Dermis blood vessel endothelial cell (primary cell): ENCODE results near the gene ATP1B2. TPM values are rescaled to one million over a fixed set of nuclear protein-coding genes. Genes with fewer than 3 reads are reported as not detected.
A peak's percentile ranks its signal among the peaks of the same experiment; 100 is the strongest.
"Not testable (repeated sequence)": the region's sequence is repeated elsewhere in the genome, so short reads cannot be mapped to it uniquely, and the experiment has no call there.

Experiments used
- DNase-seq: peaks from one replicate; pipeline ENCODE4 v3.0.0; 2010
- total RNA-seq: library from RNA; depleted of rRNA; stranded (reverse); fragments of >200 nt; gene quantifications from 2 replicates; pipeline ENCODE4 v1.2.3, GENCODE V29; 2014

The ATP1B2 gene
- total RNA-seq, 1 donor from 2014 or later: not detected

DNA sequence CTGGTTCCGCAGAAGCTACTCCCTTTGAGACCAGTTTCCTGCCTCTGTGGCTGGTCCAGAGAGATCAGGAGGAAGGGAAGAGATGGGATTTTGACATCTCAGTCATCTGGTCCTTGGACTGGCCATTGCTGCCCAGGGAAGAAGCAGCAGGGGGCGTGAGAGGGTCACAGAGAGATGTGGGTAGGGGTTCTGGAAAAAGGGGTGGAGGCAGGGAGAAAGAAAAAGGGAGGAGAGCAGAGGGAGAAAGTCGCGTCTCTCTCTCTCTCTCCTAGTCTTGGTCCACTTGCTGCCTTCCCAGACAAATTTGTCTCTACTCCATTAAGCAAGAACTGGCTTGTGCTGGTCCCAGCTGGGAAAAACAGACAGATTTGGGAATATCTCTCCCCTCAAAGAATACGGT lies 16.3 kb upstream of the ATP1B2 start:
- peak; percentile 62 for DNase-seq

DNA sequence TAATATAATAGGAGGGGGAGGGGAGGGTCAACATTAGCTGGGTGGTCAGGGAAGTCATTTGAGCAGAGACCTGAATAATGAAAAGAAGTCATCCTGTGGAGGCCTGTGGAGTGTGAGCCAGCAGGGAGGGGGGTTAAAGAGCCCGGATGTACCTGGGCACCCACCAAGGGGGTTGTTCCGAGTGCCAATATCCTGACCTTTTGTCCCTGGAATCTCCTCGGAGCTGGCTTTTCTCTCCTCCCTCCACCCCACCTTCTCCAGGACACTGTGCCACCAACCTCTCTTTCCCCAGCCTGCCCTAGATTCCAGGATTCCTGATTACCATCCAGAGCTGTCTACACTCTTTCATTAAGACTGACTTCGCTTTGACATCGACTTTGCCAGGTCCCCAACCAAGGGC lies 14.6 kb upstream of the ATP1B2 start:
- no peak for DNase-seq

- DNase-seq: no peak
Observed at GRCh38 chr17:7640783-7641182, 9.9 kb upstream of the ATP1B2 start.

DNA sequence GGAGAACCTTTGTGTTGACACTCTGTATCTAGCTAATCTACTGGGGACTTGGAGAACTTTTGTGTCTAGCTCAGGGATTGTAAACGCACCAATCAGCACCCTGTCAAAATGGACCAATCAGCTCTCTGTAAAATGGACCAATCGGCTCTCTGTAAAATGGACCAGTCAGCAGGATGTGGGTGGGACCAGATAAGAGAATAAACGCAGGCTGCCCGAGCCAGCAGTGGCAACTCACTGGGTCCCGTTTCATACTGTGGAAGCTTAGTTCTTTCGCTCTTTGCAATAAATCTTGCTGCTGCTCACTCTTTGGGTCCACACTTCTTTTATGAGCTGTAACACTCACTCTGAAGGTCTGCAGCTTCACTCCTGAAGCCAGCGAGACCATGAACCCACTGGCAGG lies 9.1 kb upstream of the ATP1B2 start:
- DNase-seq: not testable (repeated sequence)

DNA sequence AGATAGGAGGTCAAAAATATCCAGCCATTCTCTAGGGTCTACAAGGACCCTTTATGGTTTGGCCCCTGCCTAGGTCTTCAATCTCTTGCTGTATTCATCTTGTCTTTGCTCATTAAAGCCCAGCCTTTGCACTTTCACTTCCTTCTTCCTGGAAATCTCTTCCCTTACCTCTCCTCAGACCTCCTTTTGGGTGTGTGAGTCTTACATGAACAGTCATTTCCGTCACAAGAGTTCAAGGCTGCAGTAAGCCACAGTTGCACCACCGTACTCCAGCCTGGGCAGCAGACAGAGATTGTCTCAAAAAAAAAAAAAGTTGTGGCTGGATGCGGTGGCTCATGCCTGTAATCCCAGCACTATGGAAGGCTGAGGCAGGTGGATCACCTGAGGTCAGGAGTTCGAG lies 6.0 kb upstream of the ATP1B2 start:
- no peak for DNase-seq

- no peak for DNase-seq
Observed at GRCh38 chr17:7646457-7646856, 4.3 kb upstream of the ATP1B2 start.

- no peak for DNase-seq
Observed at GRCh38 chr17:7647018-7647417, 3.7 kb upstream of the ATP1B2 start.

- DNase-seq: no peak
Observed at GRCh38 chr17:7651097-7651664, 455 bp downstream of the ATP1B2 start.

DNA sequence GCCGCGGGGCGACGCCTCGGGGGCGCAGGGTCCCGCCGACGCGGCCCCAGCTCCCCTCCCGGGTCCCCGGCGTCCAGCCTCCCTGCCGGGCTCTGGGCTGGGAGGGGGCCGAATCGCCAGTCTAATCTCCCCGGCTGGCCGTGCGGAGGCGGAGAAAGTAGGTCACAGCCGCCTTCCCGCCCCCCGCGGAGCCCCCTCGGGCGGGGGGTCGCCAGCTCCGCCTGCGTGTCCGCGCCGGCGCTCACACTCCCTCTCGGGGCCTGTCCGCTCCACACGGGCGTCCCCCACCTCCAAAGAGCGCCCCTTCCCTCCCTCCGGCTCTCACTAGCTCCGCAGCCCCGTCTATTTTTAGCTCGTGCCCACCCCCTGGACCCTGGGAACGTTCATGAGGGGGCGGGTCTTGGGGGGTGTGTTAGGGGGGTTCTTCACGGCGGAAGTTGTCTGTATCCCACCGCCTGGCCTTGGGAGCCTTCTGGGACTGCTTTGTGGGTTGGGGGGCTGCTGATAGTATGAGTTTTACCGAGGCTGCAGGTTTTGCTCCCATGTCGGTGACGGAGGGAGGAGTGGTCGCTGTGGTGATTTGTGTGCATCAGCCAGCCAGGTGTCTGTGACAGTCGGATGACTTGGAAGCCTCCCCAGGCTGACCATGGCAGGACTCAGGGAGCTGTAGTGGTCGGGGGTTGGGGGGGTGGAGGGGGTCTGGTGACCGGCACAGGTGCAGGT lies 1.1 kb downstream of the ATP1B2 start:
- no peak for DNase-seq

DNA sequence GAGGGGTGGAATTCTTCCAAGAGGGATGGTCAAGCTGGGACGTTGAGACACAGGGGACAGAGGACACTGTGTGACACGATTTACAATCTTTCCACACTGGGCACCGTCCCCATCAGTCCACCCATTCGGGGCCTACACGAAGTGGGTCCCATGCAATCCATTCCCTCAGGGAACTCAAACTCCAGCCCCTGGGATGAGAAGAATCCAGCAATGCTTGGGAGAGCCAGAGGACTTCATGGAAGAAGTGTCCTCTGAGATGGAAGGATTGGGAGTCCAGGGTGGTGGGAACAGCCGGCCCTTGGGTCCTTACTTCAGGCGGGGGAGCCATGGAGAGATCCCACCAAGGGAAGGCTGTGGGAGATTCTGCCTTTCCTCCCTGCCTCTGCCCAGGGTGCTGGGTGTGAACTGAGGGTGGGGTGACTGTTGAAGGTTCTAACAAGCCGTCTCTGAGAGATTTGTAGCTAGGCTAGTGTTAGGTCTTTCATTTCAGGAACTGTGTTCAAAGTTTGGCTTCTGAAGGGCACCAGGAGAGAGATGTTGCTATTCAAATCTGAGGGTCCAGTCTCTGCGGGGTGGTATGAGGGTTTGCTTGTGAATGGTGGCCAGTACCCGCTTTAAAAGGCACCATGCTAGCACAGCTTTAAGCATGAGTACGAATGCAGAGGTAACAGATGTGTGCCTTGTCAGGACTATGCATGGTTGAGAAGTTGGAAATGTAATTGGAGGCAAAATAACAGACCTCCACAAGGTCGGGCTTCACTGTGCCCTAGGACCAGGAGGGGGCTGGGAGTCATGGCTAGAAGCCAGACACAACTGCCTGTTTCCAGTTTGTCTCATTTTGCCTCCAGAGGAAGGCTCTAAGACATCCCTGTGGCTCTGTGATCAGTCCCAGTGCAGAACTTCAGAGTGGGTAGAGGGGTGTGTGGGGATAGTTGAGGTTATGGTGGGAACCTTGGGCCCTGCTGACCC lies 1.9 kb downstream of the ATP1B2 start:
- DNase-seq: no peak

DNA sequence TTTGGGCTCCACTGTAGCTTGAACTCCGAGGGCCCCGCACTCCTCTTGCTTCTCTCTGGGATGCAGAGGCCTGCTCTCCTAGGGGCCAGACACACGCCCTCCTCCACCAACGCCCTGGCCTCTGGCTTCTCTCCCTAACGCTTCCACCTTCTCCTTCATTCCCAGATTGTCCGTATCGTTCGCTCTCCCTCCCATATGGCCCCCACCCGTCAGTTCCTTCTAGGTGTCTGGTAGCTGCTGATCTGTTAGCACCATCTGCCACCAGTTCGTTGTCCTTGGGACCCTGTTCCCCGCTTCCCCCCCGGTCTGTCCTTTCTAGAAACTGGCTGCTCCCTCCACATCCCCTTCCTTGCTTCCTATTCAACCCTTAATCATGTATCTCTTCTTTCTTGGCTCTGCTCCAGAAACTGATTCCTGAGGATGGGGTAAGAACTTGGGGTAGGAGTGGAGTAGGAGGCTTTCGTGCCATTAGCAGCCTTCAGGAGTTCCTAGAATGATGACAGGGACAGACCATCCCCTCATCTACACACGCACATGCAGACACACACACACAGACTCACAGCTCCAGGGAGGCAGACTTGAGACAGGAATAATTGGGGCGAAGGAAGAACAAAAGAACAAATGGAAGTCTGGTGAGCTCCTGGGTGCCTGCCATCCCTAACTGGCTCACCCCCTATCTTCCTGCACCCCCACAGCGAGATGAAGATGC lies 4.3 kb downstream of the ATP1B2 start:
- no peak for DNase-seq

GRCh38 chr17:7655541-7655840 lies 4.8 kb downstream of the ATP1B2 start:
- no peak for DNase-seq

DNA sequence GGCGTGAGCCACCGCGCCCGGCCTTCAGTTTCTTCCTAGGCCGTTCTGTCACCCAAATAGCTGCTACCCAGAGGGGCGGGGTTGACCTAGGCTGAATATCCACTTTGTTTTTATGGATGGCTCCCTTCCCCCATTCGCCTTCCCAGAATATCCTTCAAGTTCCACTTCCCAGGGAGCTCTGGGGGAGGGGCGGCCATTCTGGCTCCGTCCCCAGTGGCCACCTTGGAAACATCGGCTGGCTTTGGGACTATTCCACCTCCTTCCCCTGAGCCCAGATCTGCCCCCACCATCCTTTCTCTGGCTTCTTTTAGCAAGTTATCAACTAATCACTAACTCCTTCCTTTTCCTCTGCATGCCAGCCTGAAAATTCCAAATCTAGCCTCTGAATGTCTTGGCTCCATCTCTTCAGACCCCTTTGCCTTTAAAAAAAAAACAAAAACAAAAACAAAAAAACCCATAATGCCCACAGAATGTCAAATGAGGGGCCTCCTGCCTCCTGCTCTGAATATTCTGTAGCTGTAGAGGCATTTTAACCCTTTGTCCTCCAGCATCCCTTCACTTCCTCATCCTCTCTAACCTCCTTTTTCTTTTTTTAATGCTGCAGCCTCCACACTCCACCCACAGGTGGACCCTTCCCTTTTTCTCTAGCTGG lies 6.4 kb downstream of the ATP1B2 start:
- DNase-seq: no peak

- DNase-seq: no peak
Observed at GRCh38 chr17:7667656-7668406, 17.1 kb downstream of the ATP1B2 start.

DNA sequence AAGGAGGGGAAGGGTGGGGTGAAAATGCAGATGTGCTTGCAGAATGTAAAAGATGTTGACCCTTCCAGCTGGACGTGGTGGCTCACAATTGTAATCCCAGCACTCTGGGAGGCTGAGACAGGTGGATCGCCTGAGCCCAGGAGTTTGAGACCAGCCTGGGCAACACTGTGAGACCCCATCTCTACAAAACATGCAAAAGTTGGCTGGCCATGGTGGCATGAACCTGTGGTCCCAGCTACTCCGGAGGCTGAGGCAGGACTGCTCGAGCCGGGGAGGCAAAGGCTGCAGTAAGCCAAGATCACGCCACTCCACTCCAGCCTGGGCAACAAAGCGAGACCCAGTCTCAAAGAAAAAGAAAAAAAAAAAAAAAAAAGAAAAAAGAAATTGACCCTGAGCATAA lies 17.8 kb downstream of the ATP1B2 start:
- no peak for DNase-seq

DNA sequence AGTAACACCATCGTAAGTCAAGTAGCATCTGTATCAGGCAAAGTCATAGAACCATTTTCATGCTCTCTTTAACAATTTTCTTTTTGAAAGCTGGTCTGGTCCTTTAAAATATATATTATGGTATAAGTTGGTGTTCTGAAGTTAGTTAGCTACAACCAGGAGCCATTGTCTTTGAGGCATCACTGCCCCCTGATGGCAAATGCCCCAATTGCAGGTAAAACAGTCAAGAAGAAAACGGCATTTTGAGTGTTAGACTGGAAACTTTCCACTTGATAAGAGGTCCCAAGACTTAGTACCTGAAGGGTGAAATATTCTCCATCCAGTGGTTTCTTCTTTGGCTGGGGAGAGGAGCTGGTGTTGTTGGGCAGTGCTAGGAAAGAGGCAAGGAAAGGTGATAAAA lies 22.5 kb downstream of the ATP1B2 start:
- peak; percentile 13 for DNase-seq

DNA sequence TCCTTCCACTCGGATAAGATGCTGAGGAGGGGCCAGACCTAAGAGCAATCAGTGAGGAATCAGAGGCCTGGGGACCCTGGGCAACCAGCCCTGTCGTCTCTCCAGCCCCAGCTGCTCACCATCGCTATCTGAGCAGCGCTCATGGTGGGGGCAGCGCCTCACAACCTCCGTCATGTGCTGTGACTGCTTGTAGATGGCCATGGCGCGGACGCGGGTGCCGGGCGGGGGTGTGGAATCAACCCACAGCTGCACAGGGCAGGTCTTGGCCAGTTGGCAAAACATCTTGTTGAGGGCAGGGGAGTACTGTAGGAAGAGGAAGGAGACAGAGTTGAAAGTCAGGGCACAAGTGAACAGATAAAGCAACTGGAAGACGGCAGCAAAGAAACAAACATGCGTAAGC lies 24.2 kb downstream of the ATP1B2 start:
- no peak for DNase-seq

GRCh38 chr17:7676533-7676932 lies 25.8 kb downstream of the ATP1B2 start:
- DNase-seq: no peak

- DNase-seq: peak; percentile 18
Observed at GRCh38 chr17:7677388-7678067, 26.8 kb downstream of the ATP1B2 start.

DNA sequence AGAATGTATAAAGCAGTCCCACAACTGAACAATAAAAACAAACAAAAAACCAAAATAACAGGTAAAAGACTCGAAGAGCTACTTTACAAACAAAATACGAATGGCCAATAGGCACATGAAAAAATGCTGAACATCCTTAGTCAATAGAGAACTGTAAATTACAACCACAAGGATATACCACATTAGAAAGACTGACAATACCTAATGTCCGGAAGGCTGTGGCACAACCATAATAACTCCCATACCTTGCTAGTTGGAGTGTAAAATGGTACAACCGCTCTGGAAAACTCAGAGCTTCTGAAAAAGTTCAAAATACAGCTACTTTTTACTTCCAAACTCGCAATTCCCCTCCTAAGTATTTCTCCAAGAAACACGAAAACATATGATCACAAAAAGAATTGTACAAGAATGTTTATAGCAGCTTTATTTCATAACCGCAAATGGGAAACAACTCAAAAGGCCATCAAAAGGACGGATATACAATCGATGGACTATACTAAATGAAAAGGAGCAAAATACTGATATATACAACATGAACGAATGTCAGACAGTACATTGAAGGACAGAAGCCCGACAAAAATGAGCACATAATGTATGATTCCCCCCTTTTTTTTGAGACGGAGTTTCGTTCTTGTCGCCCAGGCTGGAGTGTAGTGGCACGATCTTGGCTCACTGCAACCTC lies 34.3 kb downstream of the ATP1B2 start:
- DNase-seq: no peak
